ENCODE data around the gene PSKH1.
"Not testable (repeated sequence)": the region's sequence is repeated elsewhere in the genome, so short reads cannot be mapped to it uniquely, and the experiment has no call there.

PSKH1 gene

DNA sequence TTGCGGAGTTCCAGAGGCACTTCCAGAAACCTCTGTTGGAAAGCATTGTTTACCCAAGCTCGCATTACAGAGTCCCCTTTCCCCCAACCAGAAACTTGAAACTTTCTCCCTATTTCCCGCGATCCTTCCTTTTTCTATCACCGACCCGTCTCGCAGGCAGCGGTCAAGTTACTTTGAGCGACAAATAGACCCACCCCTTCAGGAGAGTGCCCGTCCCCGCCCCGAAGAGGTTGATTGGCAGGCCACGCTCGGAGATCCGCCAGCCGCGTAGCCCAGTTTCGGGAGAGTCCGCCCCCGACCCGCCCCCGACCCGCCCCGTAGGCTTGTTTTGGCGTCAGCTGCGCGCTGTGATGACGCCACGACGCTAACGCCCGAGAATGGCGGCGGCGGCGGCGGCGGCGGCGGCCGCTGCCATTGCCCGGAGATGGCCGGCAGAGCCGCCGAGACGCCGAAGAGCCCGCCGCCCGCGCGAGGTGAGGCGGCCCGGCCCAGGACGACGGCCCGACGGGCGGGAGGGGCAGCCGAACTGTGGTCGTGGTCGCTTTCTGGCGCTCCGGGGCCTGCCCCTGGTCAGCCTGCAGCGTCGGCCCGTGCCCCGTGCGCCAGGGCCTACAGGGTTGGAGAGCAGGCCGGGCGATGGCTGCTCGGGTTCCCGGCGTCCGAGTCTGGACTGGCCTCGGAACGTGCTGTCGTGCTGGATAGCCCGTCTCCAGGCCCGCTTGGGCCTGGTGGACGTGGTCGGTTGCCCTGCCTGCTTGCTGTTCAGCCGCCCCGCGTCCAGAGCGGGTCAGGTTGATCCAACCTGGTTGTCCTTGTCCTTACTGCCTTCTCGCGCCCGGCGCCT lies at the start of gene PSKH1:
PSKH1 (plus strand) TSS at position 356 of the 844 bp plus-strand sequence. CDS start 15,496 bp downstream, outside the sequence.
- peak; percentile 96 for DNase-seq (ENCODE audit: low spot score)

DNA sequence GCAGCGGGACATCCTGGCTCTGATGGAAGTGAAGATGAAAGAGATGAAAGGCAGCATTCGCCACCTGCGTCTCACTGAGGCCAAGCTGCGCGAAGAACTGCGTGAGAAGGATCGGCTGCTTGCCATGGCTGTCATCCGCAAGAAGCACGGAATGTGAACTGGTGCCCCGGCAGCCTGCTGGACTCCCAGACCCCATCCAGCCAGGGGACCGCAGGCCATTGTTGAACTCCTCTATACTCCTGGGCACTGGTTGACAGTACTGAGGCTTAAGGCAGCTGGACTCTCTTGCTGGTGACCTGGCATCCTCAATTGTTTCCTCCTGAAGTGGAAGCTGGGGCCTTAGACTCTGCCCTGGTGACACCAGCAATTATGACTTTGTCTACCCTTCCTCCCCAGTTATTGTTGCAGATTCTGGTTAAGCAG lies 49.7 kb upstream of the PSKH1 start:
- DNase-seq (ENCODE audit: low spot score): no peak

DNA sequence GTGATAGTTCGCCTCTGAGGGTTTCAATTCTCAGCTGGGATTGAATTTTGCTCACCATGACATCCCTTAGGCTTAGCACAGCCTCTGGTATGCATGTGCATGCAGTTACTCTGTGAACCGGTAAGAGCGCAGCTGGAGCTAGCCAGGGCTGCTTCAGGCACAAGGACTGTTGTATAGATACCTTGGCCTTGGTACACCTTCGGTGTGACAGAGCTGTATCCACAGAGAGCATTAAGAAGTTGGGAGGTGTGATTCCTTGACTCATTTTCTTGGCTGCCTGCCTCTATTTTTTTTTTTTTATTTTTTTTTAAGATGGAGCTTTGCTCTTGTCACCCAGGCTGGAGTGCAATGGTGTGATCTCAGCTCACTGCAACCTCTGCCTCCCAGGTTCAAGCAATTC lies 48.6 kb upstream of the PSKH1 start:
- DNase-seq (ENCODE audit: low spot score): no peak

DNA sequence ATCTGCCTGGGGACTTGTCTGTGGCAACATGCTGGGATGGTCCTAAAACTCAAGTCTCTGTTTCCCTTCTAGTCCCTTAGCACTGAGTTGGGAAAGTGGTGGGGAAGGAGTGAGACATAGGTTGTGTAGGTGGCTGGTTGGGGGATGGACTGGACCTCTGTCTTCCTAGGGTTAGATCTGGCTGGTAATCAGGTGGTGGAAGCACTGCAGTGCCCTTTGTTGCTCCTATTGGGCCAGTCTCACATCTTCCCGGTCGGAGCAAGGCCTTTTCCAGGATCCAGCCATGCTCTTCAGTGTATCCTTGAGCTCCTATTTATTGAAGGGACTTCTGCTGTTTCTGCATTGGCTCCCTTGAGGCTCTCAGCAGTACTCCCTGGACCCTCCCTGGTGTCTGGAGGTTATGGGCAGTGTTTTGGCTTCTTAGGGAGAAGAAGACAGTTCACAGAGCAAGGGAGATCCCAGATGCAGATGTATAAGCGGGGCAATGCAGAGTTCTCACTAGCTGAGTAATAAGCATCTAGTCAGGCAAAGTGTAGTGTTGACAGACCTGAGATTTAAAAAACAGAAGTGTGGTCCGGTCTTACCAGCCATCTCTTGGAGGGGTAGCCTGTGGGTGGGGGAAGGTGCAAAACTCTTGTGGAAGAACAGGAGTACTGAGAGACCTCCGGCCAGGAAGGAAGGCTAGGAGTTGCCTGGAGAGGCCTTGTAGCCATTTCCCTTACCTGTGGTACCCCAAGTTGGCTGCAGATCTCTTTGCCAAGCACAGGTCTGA lies 47.6 kb upstream of the PSKH1 start:
- DNase-seq (ENCODE audit: low spot score): no peak

DNA sequence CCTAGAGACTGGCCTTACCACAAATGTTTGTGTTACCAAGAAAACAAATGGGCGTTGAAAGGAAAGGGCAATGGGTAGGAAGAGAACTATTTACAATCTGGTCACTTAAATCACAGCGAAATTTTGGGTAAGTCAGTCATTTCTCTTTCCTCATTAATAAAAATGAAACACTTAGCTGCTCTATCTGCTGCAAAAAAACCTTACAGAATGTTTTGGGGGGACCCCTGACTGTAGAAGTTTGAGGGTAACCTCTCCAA lies 47.1 kb upstream of the PSKH1 start:
- no peak for DNase-seq (ENCODE audit: low spot score)

DNA sequence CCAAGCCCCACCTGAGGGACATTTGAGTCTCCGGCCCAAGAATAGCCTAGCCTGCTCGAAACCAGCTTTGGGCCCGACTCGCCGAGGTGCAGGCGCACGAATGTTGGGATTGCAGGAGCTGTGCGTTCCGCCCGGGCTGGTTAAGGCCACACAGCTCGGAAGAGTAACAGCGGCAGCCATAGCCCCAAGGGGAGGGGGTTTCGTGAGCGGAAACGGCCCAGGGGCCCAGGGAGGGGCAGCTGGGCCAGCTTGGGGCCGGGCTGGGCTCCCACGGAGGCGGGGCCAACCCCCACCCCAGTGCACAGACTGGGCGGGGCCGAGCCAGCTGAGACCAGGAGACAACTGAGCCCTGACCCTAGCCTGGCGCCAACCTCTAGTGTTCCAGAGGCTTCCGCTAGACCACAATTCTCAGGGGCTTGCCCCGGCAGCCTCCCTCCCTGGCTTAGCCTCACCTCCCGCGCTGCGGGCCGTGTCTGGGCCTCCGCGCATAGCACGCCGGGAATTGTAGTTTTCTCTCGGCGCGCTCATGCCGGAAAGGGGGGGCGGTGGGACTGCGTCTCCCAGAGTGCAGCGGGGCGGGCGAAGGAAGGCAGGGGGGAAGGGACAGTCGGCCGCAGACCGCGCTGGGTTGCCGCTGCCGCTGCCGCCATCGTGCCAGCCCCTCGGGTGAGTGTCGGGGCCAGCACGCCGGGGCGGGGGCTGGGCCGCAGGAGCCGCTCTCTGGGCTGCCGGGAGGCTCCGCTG lies 46.6 kb upstream of the PSKH1 start, which contains the start of gene NUTF2:
NUTF2 (plus strand) TSS at position 614 of the 744 bp plus-strand sequence. CDS start 18,198 bp downstream, outside the sequence.
- DNase-seq (ENCODE audit: low spot score): peak; percentile 95

DNA sequence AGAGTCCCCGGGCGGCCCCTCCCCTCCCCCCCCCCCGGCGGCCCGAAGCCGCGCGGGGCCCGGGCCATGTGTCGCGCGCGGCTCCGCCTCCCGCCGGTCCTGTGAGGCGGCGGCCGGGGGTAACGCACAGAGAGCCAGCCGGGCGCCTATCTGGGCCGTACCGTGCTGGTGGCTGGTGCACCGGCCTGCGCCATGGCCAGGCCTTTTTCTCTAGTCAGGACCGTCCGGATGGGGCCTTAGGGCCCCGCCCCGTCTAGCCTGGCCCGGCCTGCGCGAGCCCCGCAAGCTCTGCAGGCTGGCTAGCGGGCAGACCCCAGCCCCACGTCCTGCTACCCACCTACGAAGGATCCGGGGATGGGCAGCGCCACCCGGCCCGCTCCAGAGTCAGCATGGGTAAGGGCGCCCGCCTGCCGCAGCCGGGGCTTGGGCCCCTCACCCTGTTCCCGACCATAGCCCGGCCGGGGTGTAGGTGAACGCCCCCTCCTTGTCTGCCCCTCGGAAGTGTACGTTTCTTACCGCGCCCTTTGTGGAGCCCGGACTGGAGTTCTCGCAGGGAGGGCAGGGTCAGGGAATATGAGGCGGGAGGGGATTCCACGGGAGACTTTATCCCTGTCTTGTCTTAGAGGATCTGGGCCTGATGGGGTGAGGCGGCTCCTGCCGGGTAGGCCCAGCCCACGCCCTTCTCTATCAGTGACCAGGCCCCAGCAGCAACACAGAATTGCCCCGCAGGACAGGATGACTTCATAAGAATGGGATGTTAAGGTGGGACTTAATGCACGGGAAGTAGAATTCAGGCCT lies 45.8 kb upstream of the PSKH1 start, which contains the start of gene CENPT:
CENPT (minus strand) TSS at position 630 of the 798 bp plus-strand sequence. CDS start 13,834 bp downstream, outside the sequence.
- DNase-seq (ENCODE audit: low spot score): peak; percentile 69

DNA sequence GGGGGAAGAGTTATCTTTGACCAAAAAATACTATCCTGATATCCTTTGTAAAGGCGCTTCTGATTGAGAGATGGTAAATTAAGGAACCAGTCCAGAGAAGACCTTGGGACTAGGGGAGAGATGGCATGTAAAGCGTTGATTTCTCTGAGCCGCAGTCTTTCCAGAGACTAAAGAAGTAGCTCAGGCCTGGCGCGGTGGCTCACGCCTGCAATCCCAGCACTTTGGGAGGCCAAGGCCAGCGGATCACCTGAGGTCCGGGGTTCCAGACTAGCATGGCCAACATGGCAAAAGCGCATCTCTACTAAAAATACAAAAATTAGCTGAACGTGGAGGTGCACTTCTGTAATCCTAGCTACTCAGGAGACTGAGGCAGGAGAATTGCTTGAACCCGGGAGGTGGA lies 44.9 kb upstream of the PSKH1 start:
- DNase-seq (ENCODE audit: low spot score): no peak

DNA sequence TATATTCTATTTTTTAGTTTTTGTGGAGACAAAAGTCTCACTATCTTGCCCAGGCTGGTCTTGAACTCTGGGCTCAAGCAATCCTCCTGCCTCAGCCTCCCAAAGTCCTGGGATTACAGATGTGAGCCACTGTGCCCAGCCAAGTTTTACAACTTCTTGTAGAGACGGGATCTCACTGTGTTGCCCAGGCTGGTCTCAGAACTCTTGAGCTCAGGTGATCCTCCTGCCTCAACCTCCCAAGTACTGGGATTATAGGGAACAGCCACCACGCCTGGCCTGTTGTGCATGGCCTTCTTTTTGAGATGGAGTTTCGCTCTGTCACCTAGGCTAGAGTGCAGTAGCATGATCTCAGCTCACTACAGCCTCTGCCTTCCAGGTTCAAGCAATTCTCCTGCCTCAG lies 39.4 kb upstream of the PSKH1 start:
- no peak for DNase-seq (ENCODE audit: low spot score)

DNA sequence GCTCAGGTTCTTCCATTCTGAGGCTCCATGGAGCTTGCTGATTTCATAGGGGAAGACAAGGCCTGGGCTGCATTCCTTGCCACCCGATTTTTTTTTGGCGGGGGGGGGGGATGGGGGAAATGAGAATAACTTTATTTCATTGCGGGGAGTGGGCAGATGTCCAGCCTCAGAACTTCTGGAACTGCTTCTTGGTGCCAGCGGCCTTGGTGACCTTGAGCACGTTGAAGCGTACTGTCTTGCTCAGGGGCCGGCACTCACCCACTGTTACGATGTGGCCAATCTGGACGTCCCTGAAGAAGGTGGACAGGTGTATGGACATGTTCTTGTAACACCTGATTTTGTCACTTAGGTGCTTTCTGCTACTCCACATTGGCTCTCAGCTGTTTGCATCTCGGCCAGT lies 37.3 kb upstream of the PSKH1 start:
- DNase-seq (ENCODE audit: low spot score): no peak

DNA sequence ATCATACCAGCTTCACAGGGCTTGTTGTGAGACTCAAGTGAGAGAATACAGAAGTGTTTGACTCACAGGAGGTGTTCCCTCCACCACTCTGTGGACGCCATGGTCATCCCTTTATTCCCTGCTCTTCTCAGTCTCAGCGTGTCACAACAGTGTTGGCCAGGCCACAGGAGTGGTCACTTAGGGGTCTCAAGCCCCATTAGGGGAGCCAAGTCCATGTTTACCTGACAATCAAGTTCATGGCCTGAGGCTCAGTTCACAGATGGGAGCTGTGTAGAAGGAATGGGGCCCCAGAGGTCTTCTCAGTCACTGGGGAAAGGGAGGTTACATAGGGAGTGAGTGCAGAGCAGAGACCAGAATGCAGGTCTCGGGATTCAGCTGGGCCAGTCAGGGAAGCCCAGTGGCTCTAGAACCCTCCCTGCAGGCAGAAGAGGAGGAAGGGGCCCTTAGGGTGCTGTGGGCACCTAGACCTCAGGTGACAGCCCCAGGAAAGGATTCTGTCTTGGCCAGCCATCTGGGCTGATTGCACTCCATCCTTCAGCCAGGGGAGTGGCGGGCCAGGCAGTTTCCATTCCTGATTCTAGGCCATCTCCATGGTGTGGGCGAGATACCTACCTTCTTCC lies 36.0 kb upstream of the PSKH1 start:
- no peak for DNase-seq (ENCODE audit: low spot score)

DNA sequence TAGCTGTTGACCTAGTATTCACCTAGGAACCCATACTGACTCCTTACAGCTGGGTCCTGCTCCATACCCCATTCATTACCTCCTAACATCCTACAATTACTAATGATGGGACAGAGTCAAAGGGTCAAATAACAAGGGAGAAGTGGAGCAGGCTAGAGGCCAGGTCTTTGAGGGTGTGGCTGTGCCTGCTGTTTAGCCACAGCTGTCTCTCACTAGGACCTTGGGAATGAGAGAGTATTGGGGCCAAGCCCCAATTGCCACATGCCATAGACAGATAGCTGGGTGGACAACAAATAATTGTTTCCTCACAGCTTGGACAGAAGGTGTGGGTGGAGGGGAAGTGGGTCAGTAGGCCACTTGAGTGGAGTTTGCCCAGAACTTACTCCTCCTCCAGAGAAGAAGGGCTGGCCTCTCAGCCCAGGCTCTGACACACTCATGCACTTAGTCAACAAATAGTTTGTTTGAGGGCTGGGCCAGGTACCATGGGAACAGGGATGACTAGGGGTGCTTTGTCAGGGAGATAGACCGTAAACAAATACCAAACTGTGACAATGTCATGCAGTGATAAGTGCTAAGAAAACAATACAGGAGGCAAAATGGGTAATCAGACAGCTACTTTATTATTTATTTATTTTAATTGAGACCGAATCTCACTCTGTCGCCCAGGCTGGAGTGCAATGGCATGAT lies 35.4 kb upstream of the PSKH1 start:
- DNase-seq (ENCODE audit: low spot score): peak; percentile 85

DNA sequence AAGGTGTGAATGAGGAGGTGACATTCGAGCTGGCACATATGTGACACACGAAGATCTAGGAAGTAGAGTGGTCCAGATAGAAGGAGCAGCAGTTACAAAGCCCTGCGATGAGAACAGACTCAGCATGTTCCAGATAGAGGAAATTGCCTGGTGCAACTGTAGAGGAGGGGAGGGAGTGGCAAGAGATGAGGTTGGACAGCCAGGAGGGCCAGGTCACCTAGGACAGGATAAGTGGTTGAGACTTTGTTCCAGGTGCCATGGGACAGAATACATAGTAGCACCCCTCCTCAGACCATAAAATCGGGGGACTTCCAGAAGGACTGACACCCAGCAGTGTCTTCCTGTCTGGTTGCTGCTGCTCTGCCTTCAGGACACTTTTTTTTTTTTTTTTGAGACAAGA lies 34.6 kb upstream of the PSKH1 start:
- DNase-seq (ENCODE audit: low spot score): no peak

DNA sequence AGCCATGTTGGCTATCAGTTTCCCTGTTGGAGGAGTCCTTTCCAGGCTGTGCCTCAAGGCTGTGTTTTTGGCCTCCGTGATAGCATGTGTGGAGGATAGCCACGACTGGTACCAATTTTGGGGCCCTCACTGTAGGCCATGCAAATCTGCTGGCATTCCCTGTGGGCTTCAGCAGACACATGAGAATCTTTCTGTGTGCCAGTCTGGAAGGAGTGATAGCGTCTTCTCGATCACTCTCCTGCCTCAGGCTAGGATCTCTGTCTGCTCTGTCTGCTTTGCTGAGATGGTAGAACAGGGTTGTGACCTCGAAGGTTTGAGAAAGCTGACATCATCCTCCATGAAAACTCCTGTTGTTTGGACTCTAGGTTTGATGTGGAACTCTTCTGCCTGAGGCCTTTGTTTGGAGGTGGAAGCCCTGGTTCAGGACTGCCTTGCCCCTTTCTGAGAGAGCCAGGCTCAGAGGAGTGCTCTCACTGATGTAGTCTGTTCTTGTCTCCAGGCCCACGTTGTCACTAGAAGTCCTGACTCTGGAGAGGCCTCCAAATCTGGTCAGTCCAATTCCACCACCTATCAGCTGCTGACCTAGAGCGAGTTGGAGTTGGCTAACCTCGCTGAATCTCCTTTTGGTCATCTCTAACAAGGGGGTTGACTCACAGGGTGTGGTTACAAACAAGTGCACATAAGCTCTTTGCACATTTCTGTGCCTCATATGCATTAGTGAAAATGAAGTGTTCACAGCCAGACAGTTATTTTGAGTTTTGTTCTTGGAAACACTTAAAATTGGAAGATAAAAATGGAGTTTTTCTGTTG lies 32.3 kb upstream of the PSKH1 start:
- DNase-seq (ENCODE audit: low spot score): no peak

DNA sequence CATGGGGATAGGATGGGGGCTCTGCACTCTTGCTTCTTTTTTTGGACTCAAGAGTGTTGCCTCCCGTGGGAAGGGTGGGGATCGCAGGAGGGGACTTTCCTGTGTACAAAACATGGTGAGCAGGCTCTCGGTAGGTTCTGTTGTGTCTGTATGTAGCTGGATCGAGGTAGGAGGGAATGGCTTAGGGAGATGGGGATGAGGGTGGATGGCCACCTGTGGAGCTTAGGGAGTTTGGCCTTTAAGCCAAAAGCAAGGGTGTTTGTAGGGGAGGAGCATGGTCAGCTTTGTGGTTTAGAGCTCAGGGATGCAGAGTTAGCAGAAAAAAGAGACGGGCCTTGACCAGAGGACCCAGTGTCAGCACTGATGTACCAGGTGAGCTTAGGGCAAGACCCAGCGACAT lies 31.2 kb upstream of the PSKH1 start:
- no peak for DNase-seq (ENCODE audit: low spot score)

DNA sequence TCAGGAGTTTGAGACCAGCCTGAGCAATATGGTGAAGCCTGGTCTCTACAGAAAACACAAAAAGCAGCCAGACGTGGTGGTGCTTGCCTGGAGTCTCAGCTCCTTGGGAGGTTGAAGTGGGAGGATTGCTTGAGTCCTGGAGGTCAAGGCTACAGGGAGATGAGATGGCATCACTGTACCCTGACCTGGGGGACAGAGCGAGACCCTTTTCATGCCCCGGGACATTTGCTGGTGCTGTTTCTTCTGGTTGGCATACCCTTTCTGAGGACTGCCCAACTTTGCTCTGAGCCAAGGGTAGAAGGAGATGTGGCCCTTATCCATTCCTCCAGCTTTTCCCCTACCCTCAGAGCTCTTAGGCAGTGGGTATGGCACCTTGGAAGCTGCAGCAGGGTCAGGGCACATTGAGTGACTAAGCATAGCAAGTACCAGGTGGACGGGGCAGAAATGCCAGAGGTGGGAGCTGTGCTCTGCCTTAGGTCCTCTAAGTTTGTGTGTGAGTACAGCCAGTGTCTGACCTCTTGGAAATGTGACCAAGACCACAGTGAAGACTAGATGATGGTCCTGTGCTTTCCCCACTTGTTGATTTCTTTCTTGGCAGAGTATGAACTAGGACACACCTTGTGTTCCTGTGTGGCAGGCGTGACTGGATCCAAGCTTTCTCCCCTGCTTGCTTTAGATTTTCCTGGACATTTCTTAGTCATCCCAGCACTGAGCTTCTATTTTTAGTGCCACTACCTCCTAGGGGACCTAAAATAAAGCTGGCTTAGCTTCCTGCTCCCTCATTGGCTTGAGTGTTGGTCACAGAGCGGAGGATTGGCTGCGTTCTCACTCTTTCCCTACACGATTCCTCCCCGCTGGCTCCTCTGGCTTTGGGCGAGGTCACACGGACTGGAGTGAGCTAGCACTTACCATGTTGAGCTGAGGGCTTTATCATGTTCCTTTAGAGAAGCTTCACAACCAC lies 30.2 kb upstream of the PSKH1 start:
- no peak for DNase-seq (ENCODE audit: low spot score)

DNA sequence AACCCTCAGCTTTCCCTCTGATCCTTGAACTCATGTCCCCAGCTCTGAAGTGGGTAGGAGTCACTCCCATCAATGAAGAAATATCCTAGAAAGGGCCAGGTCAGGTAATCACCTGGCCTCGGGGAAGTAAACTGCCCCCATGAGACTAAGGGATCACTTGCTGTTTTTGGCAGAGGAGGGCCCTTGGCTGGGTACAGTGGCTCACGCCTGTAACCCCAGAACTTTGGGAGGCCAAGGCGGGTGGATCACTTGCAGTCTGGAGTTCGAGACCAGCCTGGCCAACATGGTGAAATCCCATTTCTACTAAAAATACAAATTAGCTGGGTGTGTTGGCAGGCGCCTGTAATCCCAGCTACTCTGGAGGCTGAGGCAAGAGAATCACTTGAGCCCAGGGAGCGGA lies 29.0 kb upstream of the PSKH1 start:
- DNase-seq (ENCODE audit: low spot score): not testable (repeated sequence)

DNA sequence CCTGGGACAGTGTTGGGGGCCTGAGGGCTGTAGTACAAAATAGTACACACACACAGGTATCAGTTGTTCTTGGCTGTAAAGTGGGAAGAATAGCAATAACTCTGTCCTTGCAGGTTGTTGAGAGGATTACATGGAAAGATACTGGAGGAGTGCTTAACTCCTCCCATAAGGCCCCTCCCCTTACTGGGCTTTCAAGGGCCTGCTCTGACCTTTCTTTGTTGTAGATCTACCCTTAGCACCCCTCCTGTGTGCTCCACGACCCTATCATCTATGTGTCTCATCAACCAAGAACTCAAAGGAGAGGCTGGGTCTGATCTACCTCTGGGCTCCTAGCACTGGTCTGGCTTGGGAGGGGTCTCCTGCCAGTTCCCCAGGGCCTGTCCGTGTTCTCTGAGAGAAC lies 28.5 kb upstream of the PSKH1 start:
- DNase-seq (ENCODE audit: low spot score): no peak

DNA sequence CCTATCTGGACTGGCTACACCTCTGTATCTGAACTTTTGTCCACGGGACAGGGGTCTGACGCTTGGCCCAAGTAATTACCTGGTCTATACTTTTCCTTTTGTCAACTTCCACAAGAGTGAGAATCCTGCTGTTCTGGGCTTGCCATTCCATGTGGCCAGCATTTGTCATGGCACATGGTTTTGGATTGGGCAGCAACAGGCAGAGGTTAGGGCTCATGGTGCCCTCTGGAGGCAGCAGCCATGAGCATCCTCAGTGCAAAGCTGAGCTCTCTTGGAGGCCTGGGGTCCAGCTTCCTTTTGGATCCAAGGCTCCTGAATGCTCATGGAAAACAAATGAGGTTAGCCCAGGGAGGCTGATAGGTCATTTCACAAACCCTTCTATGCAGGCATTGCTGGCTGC lies 27.7 kb upstream of the PSKH1 start:
- DNase-seq (ENCODE audit: low spot score): no peak
